Upper lobe of left lung (tissue), 6 donors: ENCODE measurements around the gene THRAP3. TPM values are rescaled to one million over a fixed set of nuclear protein-coding genes. Genes with fewer than 3 reads are reported as not detected.

Experiments
- ATAC-seq, 2 donors: fragments of 200-7000 bp; cut with Tn5 transposase; one replicate each; pipeline ENCODE4 v1.9.1; 2022; ENCODE audit warnings: mild to moderate bottlenecking in 2 of 2, moderate library complexity in 2 of 2; ENCODE audit not compliant: low FRiP score in 2 of 2
- DNase-seq, 2 donors: peaks; one replicate each; pipeline ENCODE4 v3.0.0-alpha.2; 2019 to 2020
- H3K27ac ChIP-seq, 4 donors: fragments of 200-600 bp; sonication (generic); one replicate each; pipeline ENCODE4 v1.5.1; 2016 to 2019
- H3K27me3 ChIP-seq, 4 donors: fragments of 200-600 bp; sonication (generic); one replicate each; pipeline ENCODE4 v1.5.1; 2017 to 2019
- H3K36me3 ChIP-seq, 4 donors: fragments of 200-600 bp; sonication (generic); one replicate each; pipeline ENCODE4 v1.5.1; 2016 to 2019
- H3K4me1 ChIP-seq, 4 donors: fragments of 200-600 bp; sonication (generic); one replicate each; pipeline ENCODE4 v1.5.1; 2018 to 2019
- H3K4me3 ChIP-seq, 4 donors: fragments of 200-600 bp; sonication (generic); one replicate each; pipeline ENCODE4 v1.5.1; 2017 to 2019; ENCODE audit warnings: mild to moderate bottlenecking in 2 of 4, moderate library complexity in 1 of 4
- H3K9me3 ChIP-seq, 4 donors: fragments of 200-600 bp; sonication (generic); one replicate each; pipeline ENCODE4 v1.5.1; 2018 to 2019
- EP300 ChIP-seq, 4 donors: sonication (generic); formaldehyde crosslinking; IDR thresholded peaks; one replicate each; pipeline ENCODE4 v1.5.1; 2017; ENCODE audit warnings: antibody characterized with exemption in 4 of 4, control low read depth in 2 of 4
- POLR2A ChIP-seq, 4 donors: fragments of 450-650 bp; IDR thresholded peaks; one replicate each; pipeline ENCODE4 v1.5.1; 2016 to 2017; ENCODE audit warnings: antibody characterized with exemption in 4 of 4, mild to moderate bottlenecking in 2 of 4
- POLR2AphosphoS5 ChIP-seq, 2 donors: sonication (generic); formaldehyde crosslinking; IDR thresholded peaks; one replicate each; pipeline ENCODE4 v1.5.1; 2017; ENCODE audit warnings: antibody characterized with exemption in 2 of 2
- whole genome bisulfite sequencing, 2 donors: methylation state at CpG; one replicate each; pipeline ENCODE4 v1.1.5; 2017 to 2018; 5-methylcytosine and 5-hydroxymethylcytosine counted together
- total RNA-seq, 6 donors: library from RNA; depleted of rRNA in 4 of 6; stranded (reverse); fragments of >200 nt in 4 of 6; gene quantifications; one replicate each; pipeline versions ENCODE4 v1.1.0 to v1.2.1, GENCODE V29; 2016 to 2021
- TF ChIP-seq, protein P1 (sequence below), 6 experiments: fragments of 450-650 bp in 4 of 6; fragments of 200-600 bp in 2 of 6; sonication (generic) in 2 of 6; IDR thresholded peaks; one replicate each; pipeline ENCODE4 v1.5.1; 2016 to 2019; ENCODE audit warnings: antibody characterized with exemption in 6 of 6
- donor health status: DM: no; HTN: no; CAD: no; lungs with moderate emphysema.
- donor health status: DM: no; HTN: yes; CAD: no; lungs with severe emphysema.

Gene THRAP3
- total RNA-seq, 6 donors from 2014 or later: 55.0 to 91.1 (median 84.0) TPM

DNA sequence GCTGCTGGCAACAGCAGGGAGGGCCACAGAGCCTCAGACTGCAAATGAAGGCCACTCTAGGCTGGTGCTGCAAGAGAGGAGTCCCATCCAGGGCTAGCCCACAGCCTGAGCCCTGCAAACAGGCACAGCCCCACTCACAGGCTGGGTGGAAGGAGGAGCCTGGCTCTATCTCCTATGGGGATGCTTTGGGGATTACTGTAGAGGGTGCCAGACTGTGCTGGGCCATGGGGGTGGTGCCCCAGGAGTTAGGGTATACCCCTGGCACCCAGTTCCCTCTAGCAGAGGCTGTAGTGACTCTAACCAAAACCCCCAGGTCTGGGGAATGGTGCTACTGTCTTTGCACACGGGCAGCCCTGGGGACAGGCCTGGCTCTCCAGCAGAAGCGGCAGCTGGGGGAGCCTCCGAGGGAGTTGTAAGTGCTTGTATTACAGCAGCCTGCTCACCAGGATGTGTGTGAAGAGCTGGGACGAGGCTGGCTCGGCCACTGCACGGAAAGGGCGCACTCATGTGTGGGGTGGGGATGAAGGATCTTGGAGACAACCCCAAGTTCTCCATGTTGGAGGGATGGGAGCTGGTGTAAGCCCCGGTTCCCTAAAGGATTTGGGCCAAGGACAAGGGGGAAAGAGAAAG lies 122.6 kb downstream of the THRAP3 start:
- no peak for DNase-seq

DNA sequence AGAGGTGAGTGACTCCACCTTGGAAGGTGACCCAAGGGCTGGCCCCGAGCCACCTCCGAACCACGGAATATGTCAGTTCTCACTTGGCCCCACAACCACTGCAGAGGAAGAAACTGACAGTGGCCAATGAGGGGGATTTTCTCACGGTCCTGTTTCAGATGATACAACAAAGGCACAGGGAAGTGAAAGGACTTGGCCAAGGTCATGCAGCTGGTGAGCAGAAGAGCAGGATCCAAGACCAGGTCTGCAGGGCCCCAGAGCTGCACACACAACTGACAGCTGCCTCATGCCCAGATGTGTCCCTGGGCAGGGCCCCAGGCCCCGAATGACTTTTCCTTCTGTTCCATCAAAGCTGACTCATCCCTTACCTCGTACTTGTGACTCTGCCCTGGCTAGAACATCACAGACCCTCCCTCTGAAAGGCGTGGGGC lies 125.0 kb downstream of the THRAP3 start:
- WGBS, 2 donors: 61 to 62% methylated on average over 7 of the region's 7 CpGs
- peaks cover 24 to 76% (median 59%) of the 10 kb centered on the region in 4 donors for H3K36me3 ChIP-seq
- H3K27ac ChIP-seq: peak overlapping the region in 3 of 4 donors; percentile 74 to 78 (median 77)
- no peak for TF ChIP-seq POLR2AphosphoS5 (IDR thresholded peaks at IDR 0.05)
- no peak for TF ChIP-seq POLR2A (IDR thresholded peaks at IDR 0.05)
- no peak for TF ChIP-seq EP300 (IDR thresholded peaks at IDR 0.05)
- TF ChIP-seq, protein P1, sequence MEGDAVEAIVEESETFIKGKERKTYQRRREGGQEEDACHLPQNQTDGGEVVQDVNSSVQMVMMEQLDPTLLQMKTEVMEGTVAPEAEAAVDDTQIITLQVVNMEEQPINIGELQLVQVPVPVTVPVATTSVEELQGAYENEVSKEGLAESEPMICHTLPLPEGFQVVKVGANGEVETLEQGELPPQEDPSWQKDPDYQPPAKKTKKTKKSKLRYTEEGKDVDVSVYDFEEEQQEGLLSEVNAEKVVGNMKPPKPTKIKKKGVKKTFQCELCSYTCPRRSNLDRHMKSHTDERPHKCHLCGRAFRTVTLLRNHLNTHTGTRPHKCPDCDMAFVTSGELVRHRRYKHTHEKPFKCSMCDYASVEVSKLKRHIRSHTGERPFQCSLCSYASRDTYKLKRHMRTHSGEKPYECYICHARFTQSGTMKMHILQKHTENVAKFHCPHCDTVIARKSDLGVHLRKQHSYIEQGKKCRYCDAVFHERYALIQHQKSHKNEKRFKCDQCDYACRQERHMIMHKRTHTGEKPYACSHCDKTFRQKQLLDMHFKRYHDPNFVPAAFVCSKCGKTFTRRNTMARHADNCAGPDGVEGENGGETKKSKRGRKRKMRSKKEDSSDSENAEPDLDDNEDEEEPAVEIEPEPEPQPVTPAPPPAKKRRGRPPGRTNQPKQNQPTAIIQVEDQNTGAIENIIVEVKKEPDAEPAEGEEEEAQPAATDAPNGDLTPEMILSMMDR (IDR thresholded peaks at IDR 0.05): no peak
- H3K4me1 ChIP-seq: peaks cover 28 to 39% (median 36%) of the 10 kb centered on the region in 4 donors
- no peaks in the 10 kb centered on the region for H3K9me3 ChIP-seq
- H3K27me3 ChIP-seq: no peaks in the 10 kb centered on the region
- ATAC-seq (peak in 1 of 2 donors; percentile 4), DNase-seq (no peak)
- no peak overlapping the region for H3K4me3 ChIP-seq

More for the DNA sequence above, 122.6 kb downstream of the THRAP3 start:
- H3K27ac ChIP-seq: no peak overlapping the region
- TF ChIP-seq, protein P1 (IDR thresholded peaks at IDR 0.05): no peak
- TF ChIP-seq POLR2A (IDR thresholded peaks at IDR 0.05) (no peak), POLR2AphosphoS5 (IDR thresholded peaks at IDR 0.05) (no peak), EP300 (IDR thresholded peaks at IDR 0.05) (no peak)
- no peak for ATAC-seq
- H3K4me1 ChIP-seq: peaks cover 23 to 40% (median 33%) of the 10 kb centered on the region in 4 donors
- H3K27me3 ChIP-seq: no peaks in the 10 kb centered on the region
- no peaks in the 10 kb centered on the region for H3K9me3 ChIP-seq
- H3K4me3 ChIP-seq: no peak overlapping the region
- peaks cover 16 to 79% (median 64%) of the 10 kb centered on the region in 4 donors for H3K36me3 ChIP-seq
- WGBS, 2 donors: 96 to 98% methylated on average over 6 to 8 of the region's 8 CpGs

DNA sequence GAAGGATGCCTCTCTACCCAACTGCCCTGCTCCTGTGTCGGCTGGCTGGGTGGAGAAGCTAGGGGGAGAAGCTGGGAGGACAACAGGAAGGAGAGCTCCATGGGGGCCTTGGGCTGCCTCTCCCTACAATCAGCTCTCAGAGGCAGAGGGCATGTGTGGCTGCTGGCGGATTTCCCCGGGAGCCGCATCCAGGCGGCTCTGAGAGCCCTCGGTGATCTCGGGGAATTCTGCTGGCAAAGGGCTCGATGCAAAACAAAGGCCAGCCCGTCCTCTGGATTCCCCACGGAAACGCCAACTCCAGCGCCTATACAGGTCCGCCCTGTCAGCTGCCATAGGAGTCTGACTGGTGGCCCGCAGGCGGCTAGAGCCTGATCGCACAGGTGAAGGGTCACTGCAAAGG lies 125.6 kb downstream of the THRAP3 start:
- peaks cover 28 to 39% (median 36%) of the 10 kb centered on the region in 4 donors for H3K4me1 ChIP-seq
- H3K27ac ChIP-seq: peak overlapping the region; percentile 65 to 78 (median 76)
- ATAC-seq: no peak
- no peak for TF ChIP-seq EP300 (IDR thresholded peaks at IDR 0.05)
- TF ChIP-seq, protein P1 (IDR thresholded peaks at IDR 0.05): no peak
- no peak for TF ChIP-seq POLR2AphosphoS5 (IDR thresholded peaks at IDR 0.05)
- TF ChIP-seq POLR2A (IDR thresholded peaks at IDR 0.05): no peak
- no peaks in the 10 kb centered on the region for H3K27me3 ChIP-seq
- no peak overlapping the region for H3K4me3 ChIP-seq
- no peak for DNase-seq
- H3K36me3 ChIP-seq: peaks cover 29 to 76% (median 59%) of the 10 kb centered on the region in 4 donors
- H3K9me3 ChIP-seq: no peaks in the 10 kb centered on the region
- 99% methylated on average over 8 of the region's 16 CpGs; no CpG with 5 or more reads in 1 of the 2 donors for WGBS, 2 donors

DNA sequence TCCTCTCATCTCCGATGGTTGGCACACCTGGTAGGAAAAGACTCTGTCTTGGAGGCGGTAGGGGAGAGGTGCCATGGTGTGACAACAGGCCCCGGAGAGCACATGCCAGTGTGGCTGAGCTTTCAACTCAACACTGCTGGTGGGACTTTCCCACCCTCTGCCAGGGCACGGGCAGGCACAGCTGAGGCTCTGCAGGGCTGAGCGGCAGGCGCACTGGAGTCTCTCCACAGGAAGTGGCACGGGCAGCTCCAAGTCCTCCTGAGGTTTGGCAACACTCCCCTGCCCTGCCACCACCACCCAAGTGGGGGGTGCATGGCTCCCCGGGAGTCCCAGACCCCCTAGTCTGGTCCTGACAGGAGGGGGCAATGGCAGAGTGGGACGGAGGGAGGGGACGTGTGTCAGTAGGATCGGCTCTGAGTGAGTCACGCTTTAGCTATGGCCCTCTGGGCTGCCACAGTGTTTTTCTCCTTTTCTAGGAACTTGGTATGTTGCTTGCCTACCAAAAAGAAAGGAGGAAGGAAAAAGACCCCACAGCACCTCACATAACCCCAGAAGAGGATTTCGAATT lies 126.5 kb downstream of the THRAP3 start:
- peak; percentile 78 for DNase-seq
- peak; percentile 54 to 77 for ATAC-seq
- peaks cover 28 to 39% (median 36%) of the 10 kb centered on the region in 4 donors for H3K4me1 ChIP-seq

More for the DNA sequence above, 126.5 kb downstream of the THRAP3 start:
- no peaks in the 10 kb centered on the region for H3K27me3 ChIP-seq
- 23 to 51% methylated on average over 4 to 13 of the region's 13 CpGs for WGBS, 2 donors
- H3K36me3 ChIP-seq: peaks cover 34 to 75% (median 59%) of the 10 kb centered on the region in 4 donors
- H3K27ac ChIP-seq: peak overlapping the region; percentile 65 to 78 (median 76)
- no peak for TF ChIP-seq POLR2AphosphoS5 (IDR thresholded peaks at IDR 0.05)
- TF ChIP-seq EP300 (IDR thresholded peaks at IDR 0.05): no peak
- TF ChIP-seq, protein P1 (IDR thresholded peaks at IDR 0.05): no peak
- TF ChIP-seq POLR2A (IDR thresholded peaks at IDR 0.05): no peak
- H3K9me3 ChIP-seq: no peaks in the 10 kb centered on the region
- H3K4me3 ChIP-seq: no peak overlapping the region
